Stimulated activated CD8-positive, alpha-beta memory T cell treated with anti-CD3 and anti-CD28 coated beads, Interleukin-12 subunit alpha, Interleukin-12 subunit beta, amount 100 ng/mL, for 24 hours (primary cell): ENCODE results near the gene COMTD1.
"Not testable (repeated sequence)": the region's sequence is repeated elsewhere in the genome, so short reads cannot be mapped to it uniquely, and the experiment has no call there.

Source experiments
- DNase-seq: peaks from one replicate; pipeline ENCODE4 v3.0.0-alpha.2; 2020; ENCODE audit errors: extremely low read depth

Gene COMTD1

GRCh38 chr10:75195035-75195763 is 40.6 kb downstream of the COMTD1 start:
- no peak for DNase-seq

- not testable (repeated sequence) for DNase-seq
These were observed 41.1 kb downstream of the COMTD1 start for GRCh38 chr10:75194625-75195024.

DNA sequence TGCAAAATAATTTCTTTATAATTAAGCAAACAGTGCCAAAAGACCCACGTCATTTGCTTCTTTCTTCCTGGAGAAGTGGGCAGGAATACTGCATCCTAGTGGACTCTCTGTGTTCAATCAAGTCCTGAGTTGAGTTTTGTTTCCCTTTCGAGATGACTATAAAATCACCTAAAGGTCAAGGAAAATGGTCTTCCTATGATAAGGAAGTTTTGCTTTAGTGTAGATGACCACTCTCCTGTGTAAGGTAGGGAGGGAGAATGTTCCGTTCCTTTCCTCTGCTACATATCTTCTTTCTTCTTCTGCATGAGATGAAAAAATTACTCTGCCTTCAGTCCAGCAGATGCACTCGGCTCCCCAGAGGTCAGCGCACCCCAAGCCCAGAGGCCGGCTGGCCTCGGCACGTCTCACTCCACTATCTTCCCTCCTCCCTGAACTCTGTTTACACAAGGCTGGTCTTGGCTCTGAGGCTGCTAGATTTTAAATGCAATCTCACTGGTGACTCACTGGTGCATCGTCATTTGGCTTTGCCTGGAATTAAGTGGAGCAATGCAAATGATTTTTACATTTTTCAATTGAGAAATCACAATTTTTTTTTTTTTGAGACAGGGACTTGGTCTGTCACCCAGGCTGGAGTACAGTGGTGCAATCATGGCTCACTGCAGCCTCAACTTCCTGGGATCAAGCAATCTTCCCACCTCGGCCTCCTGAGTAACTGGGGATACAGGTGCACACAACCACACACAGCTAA is 43.8 kb downstream of the COMTD1 start:
- DNase-seq = no peak

DNA sequence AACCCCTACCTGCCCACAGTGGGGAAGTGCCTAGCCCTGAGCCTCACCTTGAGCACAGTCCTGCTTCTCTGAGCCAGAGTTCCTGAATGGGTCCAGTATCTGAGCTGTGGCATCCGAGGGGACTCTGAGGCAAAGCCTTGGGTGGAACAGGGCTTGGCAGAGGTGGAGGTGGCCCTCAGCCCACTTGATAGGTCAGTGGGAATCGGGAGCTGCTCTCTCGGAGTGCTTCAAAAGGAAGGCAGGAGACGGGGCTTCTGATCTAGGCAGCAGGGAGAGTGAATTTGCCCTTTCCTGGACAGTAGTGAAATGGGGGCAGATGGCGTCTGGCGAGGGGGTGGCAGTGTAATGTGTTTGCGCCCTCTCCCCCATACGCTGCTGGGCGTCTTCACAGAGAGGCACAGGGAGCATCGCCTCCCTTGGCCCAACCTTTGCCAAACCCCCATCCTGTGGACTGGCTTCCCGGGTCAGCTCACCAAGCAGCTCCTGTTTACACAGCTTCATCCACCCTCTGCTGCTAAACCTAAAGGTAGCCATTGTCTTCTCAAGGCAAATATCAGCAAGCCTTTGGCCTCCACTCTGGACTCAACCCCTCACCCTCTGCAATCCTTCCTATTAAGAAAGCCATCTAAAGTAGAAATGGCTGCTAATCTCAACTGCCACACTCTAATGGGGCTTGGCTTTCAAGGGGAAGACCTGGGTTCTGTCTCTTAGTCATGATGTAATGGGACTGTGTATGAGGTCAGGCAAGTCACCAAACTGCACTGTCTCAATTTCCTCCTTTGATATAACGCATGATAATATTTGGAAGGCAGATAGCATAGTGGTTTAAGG is 46.3 kb downstream of the COMTD1 start:
- no peak for DNase-seq

DNA sequence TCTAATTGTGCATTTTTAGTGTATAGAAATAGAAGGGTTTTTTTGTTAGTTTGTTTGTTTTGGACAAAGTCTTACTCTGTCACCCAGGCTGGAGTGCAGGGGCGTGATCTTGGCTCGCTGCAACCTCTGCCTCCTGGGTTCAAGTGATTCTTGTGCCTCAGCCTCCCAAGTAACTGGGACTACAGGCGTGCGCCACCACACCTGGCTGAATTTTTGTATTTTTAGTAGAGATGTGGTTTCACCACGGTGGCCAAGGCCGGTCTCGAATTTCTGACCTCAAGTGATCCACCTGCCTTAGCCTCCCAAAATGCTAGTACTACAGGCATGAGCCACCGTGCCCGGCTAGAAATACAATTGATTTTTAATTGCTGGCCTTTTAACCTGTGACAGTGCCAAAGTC is 47.2 kb downstream of the COMTD1 start:
- not testable (repeated sequence) for DNase-seq

DNA sequence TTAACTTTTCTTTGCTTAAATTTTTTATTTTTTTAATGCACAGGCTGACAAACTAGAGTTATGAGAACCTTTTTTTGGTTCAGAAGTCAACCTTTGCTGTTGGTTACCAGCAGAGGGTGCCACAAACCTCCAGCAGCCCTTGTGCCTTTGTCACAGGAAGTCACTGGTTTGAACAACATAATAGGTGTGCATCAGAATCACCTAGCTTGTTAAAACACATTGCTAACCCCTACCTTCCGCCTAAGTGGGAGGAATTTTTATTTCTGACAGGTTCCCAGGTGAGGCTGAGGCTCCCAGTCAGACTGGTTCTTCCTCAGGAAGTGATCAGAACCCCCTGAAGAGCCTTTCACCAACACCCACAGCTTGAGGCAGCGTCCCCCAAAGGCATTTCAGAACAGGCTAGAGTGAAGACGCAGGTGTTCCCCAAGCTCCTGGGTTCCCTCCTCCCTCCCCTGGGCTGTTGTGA is 47.8 kb downstream of the COMTD1 start:
- DNase-seq = peak; percentile 33

DNA sequence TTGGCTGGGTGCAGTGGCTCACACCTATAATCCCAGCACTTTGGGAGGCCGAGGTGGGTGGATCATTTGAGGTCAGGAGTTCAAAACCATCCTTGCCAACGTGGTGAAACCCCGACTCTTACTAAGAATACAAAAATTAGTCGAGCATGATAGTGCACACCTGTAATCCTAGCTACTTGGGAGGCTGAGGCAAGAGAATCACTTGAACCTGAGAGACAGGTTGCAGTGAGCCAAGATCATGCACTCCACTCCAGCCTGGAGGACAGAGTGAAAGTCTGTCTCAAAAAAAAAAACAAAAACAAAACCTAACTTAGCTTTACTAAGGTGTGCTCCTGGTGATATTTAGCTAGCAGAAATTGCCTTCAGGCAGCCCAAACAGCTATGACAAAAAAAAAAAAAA is 49.4 kb downstream of the COMTD1 start:
- no peak for DNase-seq
